Liver (tissue), 9 donors: ENCODE results near the gene DDN. TPM values are rescaled to one million over a fixed set of nuclear protein-coding genes. Genes with fewer than 3 reads are reported as not detected.

Experiments
- DNase-seq: peaks from one replicate; pipeline ENCODE4 v3.0.0-alpha.2; 2017; ENCODE audit warnings: low spot score
- H3K27ac ChIP-seq, 2 donors: one replicate each; pipeline ENCODE4 v1.7.0; 2013; ENCODE audit warnings: inconsistent platforms in 2 of 2, low read length in 2 of 2, control low read depth in 1 of 2, low read depth in 1 of 2, mild to moderate bottlenecking in 1 of 2
- H3K27me3 ChIP-seq, 4 donors: one replicate each; pipeline versions ENCODE4 v1.6.1 to v1.7.0; 2013; ENCODE audit warnings: low read length in 3 of 4, inconsistent platforms in 1 of 4, mild to moderate bottlenecking in 1 of 4, moderate library complexity in 1 of 4; ENCODE audit not compliant: control insufficient read depth in 4 of 4, insufficient read depth in 4 of 4
- H3K36me3 ChIP-seq, 4 donors: one replicate each; pipeline versions ENCODE4 v1.6.1 to v1.7.0; 2013; ENCODE audit warnings: low read length in 3 of 4, mild to moderate bottlenecking in 3 of 4, low read depth in 1 of 4, moderate library complexity in 1 of 4; ENCODE audit not compliant: control insufficient read depth in 4 of 4, insufficient read depth in 3 of 4
- H3K4me1 ChIP-seq, 4 donors: one replicate each; pipeline versions ENCODE4 v1.6.1 to v1.7.0; 2013; ENCODE audit warnings: low read length in 3 of 4, mild to moderate bottlenecking in 3 of 4, moderate library complexity in 1 of 4; ENCODE audit not compliant: control insufficient read depth in 4 of 4, insufficient read depth in 4 of 4
- H3K4me3 ChIP-seq, 3 donors: one replicate each; pipeline versions ENCODE4 v1.6.1 to v1.7.0; 2013; ENCODE audit warnings: low read length in 3 of 3, control low read depth in 1 of 3, low read depth in 1 of 3, mild to moderate bottlenecking in 1 of 3
- H3K9ac ChIP-seq, 2 donors: one replicate each; pipeline ENCODE4 v1.7.0; 2013; ENCODE audit warnings: low read length in 2 of 2, mild to moderate bottlenecking in 2 of 2, moderate library complexity in 2 of 2, control low read depth in 1 of 2, low read depth in 1 of 2
- H3K9me3 ChIP-seq, 4 donors: one replicate each; pipeline versions ENCODE4 v1.6.1 to v1.7.0; 2013; ENCODE audit warnings: low read length in 3 of 4; ENCODE audit not compliant: control insufficient read depth in 4 of 4
- CTCF ChIP-seq: fragments of 150-350 bp; IDR thresholded peaks from 2 replicates; pipeline ENCODE4 v1.5.1; 2017; ENCODE audit warnings: improper control_type of control experiment, low read depth, low read length; ENCODE audit not compliant: missing input control
- EGR1 ChIP-seq, 2 donors: IDR thresholded peaks; 2 replicates each; pipeline ENCODE4 v1.6.1; 2016 to 2018; ENCODE audit warnings: antibody characterized with exemption in 2 of 2, low read depth in 2 of 2
- FOXA1 ChIP-seq: IDR thresholded peaks from 2 replicates; pipeline ENCODE4 v1.6.1; 2016; ENCODE audit warnings: antibody characterized with exemption
- FOXA2 ChIP-seq: IDR thresholded peaks from 2 replicates; pipeline ENCODE4 v1.6.1; 2016; ENCODE audit warnings: antibody characterized with exemption
- GABPA ChIP-seq, 2 donors: IDR thresholded peaks in 1 of 2; conservative IDR thresholded peaks in 1 of 2; 2 replicates each; pipeline ENCODE4 v1.6.1; 2016; ENCODE audit warnings: antibody characterized with exemption in 2 of 2, mild to moderate bottlenecking in 1 of 2, moderate library complexity in 1 of 2
- HNF4A ChIP-seq, 2 donors: conservative IDR thresholded peaks; 2 replicates each; pipeline ENCODE4 v1.6.1; 2016; ENCODE audit warnings: antibody characterized with exemption in 2 of 2, mild to moderate bottlenecking in 2 of 2
- HNF4G ChIP-seq: IDR thresholded peaks from 2 replicates; pipeline ENCODE4 v1.6.1; 2016; ENCODE audit warnings: antibody characterized with exemption
- JUND ChIP-seq, 2 donors: IDR thresholded peaks; 2 replicates each; pipeline ENCODE4 v1.6.1; 2016; ENCODE audit warnings: antibody characterized with exemption in 2 of 2
- MAX ChIP-seq: IDR thresholded peaks from 2 replicates; pipeline ENCODE4 v1.6.1; 2016; ENCODE audit warnings: antibody characterized with exemption
- NR2F2 ChIP-seq: IDR thresholded peaks from 2 replicates; pipeline ENCODE4 v1.6.1; 2016; ENCODE audit warnings: antibody characterized with exemption
- RAD21 ChIP-seq, 2 donors: IDR thresholded peaks; 2 replicates each; pipeline ENCODE4 v1.6.1; 2016; ENCODE audit warnings: antibody characterized with exemption in 2 of 2, mild to moderate bottlenecking in 2 of 2
- RXRA ChIP-seq, 2 donors: IDR thresholded peaks; 2 replicates each; pipeline ENCODE4 v1.6.1; 2017 to 2018; ENCODE audit warnings: antibody characterized with exemption in 2 of 2, mild to moderate bottlenecking in 1 of 2
- SP1 ChIP-seq: IDR thresholded peaks from 2 replicates; pipeline ENCODE4 v1.6.1; 2018; ENCODE audit warnings: antibody characterized with exemption, mild to moderate bottlenecking
- TAF1 ChIP-seq: conservative IDR thresholded peaks from 2 replicates; pipeline ENCODE4 v1.6.1; 2016; ENCODE audit warnings: antibody characterized with exemption, mild to moderate bottlenecking
- YY1 ChIP-seq: IDR thresholded peaks from 2 replicates; pipeline ENCODE4 v1.6.1; 2016; ENCODE audit warnings: antibody characterized with exemption, mild to moderate bottlenecking
- ZBTB33 ChIP-seq: IDR thresholded peaks from 2 replicates; pipeline ENCODE4 v1.6.1; 2016; ENCODE audit warnings: antibody characterized with exemption
- WGBS: extraction: QIAGEN DNeasy Blood & Tissue Kit; methylation state at CpG from one replicate; pipeline ENCODE4 v1.1.7; 2013; 5-methylcytosine and 5-hydroxymethylcytosine counted together
- polyA plus RNA-seq, 2 donors: library from polyadenylated mRNA; stranded (reverse) in 1 of 2; unstranded in 1 of 2; fragments of 200-250 nt in 1 of 2; fragments of >200 nt in 1 of 2; fragmentation: Nextera tagmentation in 1 of 2; extraction: Ambion mirVana in 1 of 2; gene quantifications; one replicate each; pipeline versions ENCODE4 v1.2.1 to v1.2.3, GENCODE V29; 2013 to 2015
- total RNA-seq, 2 donors: library from RNA; depleted of rRNA; stranded (reverse); fragments of >200 nt; gene quantifications; one replicate each; pipeline ENCODE4 v1.2.3, GENCODE V29; 2014
- TF ChIP-seq, protein P1 (sequence below): IDR thresholded peaks from 2 replicates; pipeline ENCODE4 v1.6.1; 2016; ENCODE audit warnings: antibody characterized with exemption
- TF ChIP-seq, protein P2 (sequence below): IDR thresholded peaks from 2 replicates; pipeline ENCODE4 v1.6.1; 2016; ENCODE audit warnings: antibody characterized with exemption, mild to moderate bottlenecking
- donor health status: healthy.
- donor health status: healthy.
- donor health status: healthy.
- donor health status: healthy.
- donor health status: healthy.

The DDN gene
- total and polyA plus RNA-seq, 4 donors: 0.09 TPM; not detected in 3

- DNase-seq: no peak
- TF ChIP-seq, protein P1, sequence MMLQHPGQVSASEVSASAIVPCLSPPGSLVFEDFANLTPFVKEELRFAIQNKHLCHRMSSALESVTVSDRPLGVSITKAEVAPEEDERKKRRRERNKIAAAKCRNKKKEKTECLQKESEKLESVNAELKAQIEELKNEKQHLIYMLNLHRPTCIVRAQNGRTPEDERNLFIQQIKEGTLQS: no peak
- TF ChIP-seq CTCF: no peak
- WGBS: 97% methylated on average over 4 of the region's 4 CpGs
- H3K27me3 ChIP-seq: no peaks in the 10 kb centered on the region
- H3K9me3 ChIP-seq: no peaks in the 10 kb centered on the region
- H3K27ac ChIP-seq: no peak overlapping the region
- H3K36me3 ChIP-seq: peaks cover 27 to 90% (median 51%) of the 10 kb centered on the region in 4 donors
- H3K9ac ChIP-seq: no peak overlapping the region
- H3K4me3 ChIP-seq: no peak overlapping the region
- H3K4me1 ChIP-seq: no peaks in the 10 kb centered on the region
Measured at GRCh38 chr12:49036029-49036428, 36.9 kb upstream of the DDN start.

DNA sequence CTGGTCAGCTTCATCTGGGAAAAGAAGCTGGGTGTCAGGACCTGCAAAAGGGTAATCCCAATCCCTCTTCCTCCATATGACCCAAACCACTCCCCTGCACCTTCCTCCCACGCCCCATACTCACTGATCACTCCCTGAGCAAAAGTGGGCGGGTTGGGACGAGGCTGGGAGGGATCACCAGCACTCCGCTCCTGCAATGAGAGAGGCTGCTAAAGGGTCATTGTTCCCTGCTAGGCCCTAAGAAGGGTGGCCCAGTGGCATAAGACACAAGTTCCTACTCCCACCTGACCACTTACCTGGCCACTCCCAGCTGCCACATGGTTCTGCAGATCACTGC lies 35.1 kb upstream of the DDN start:
- Histone ChIP-seq H3K4me1 (no peaks in the 10 kb centered on the region), H3K27me3 (no peaks in the 10 kb centered on the region), H3K9ac (no peak overlapping the region), H3K27ac (no peak overlapping the region), H3K4me3 (no peak overlapping the region), H3K9me3 (no peaks in the 10 kb centered on the region), H3K36me3 (peaks cover 15 to 80% (median 49%) of the 10 kb centered on the region in 4 donors)
- WGBS: 89% methylated on average over 4 of the region's 4 CpGs
- DNase-seq: no peak
- TF ChIP-seq HNF4G (no peak), ZBTB33 (no peak), JUND (IDR thresholded peaks at IDR 0.05) (no peak), TAF1 (no peak), MAX (no peak), CTCF (no peak), RXRA (IDR thresholded peaks at IDR 0.05) (no peak), FOXA2 (no peak), RAD21 (IDR thresholded peaks at IDR 0.05) (no peak), HNF4A (conservative IDR thresholded peaks at IDR 0.05) (no peak), YY1 (no peak), SP1 (no peak), FOXA1 (no peak), NR2F2 (no peak), GABPA (IDR thresholded peaks at IDR 0.05 in 1 of 2, conservative IDR thresholded peaks at IDR 0.05 in 1 of 2) (no peak), EGR1 (IDR thresholded peaks at IDR 0.05; ENCODE audit: low read depth in 2 of 2) (no peak)
- TF ChIP-seq, protein P2, sequence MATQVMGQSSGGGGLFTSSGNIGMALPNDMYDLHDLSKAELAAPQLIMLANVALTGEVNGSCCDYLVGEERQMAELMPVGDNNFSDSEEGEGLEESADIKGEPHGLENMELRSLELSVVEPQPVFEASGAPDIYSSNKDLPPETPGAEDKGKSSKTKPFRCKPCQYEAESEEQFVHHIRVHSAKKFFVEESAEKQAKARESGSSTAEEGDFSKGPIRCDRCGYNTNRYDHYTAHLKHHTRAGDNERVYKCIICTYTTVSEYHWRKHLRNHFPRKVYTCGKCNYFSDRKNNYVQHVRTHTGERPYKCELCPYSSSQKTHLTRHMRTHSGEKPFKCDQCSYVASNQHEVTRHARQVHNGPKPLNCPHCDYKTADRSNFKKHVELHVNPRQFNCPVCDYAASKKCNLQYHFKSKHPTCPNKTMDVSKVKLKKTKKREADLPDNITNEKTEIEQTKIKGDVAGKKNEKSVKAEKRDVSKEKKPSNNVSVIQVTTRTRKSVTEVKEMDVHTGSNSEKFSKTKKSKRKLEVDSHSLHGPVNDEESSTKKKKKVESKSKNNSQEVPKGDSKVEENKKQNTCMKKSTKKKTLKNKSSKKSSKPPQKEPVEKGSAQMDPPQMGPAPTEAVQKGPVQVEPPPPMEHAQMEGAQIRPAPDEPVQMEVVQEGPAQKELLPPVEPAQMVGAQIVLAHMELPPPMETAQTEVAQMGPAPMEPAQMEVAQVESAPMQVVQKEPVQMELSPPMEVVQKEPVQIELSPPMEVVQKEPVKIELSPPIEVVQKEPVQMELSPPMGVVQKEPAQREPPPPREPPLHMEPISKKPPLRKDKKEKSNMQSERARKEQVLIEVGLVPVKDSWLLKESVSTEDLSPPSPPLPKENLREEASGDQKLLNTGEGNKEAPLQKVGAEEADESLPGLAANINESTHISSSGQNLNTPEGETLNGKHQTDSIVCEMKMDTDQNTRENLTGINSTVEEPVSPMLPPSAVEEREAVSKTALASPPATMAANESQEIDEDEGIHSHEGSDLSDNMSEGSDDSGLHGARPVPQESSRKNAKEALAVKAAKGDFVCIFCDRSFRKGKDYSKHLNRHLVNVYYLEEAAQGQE: no peak
- TF ChIP-seq, protein P1: no peak
